Right lobe of liver (tissue), 4 donors: ENCODE measurements around the gene HDAC4.

Experiments
- POLR2A ChIP-seq: fragments of 450-650 bp; IDR thresholded peaks from one replicate; pipeline ENCODE4 v1.6.1; 2017; ENCODE audit warnings: antibody characterized with exemption, mild to moderate bottlenecking
- TF ChIP-seq, protein P1 (sequence below), 4 donors: fragments of 200-600 bp in 3 of 4; fragments of 450-650 bp in 1 of 4; IDR thresholded peaks; one replicate each; pipeline versions ENCODE4 v1.5.1 to v1.8.0; 2016 to 2022; ENCODE audit warnings: antibody characterized with exemption in 4 of 4, mild to moderate bottlenecking in 2 of 4
- donor health status: DM: no; HTN: no; CAD: no.
- donor health status: DM: no; HTN: no; CAD: no.
- donor health status: DM: no; HTN: yes; CAD: no.

DNA sequence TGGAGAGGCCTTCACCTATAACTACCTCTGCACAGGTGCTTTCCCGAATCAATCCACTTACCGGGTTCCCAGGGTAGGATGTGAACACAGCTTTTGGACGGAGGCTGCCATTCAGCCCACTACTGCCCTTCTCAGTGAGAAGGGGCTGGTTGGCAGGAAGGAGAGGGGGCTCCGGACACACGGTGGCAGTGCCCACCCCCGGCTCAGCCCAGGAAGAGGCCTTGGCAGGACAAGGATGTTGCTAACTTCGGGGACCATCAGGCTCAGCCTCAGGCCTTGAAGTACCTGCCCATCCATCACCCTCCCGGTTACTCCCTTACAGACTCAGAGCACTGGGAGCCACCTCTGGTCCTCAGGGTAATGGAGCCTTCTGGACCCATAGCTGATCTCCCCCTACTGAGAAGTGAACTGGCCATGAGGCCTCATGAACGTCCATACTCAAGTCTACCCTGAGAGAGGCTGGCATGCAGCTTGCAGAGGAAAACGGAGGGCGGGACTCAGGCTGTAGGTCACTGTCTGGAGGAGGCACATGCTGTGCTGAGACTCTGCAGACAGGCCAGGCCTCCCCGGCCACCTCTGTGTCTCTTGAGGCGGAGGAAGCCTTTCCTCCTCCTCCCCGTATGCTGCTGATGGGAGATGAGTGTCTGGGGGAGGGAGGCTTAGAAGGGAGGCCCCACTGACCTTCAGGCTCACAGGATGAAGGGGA is 361.9 kb downstream of the HDAC4 start:
- TF ChIP-seq, protein P1, sequence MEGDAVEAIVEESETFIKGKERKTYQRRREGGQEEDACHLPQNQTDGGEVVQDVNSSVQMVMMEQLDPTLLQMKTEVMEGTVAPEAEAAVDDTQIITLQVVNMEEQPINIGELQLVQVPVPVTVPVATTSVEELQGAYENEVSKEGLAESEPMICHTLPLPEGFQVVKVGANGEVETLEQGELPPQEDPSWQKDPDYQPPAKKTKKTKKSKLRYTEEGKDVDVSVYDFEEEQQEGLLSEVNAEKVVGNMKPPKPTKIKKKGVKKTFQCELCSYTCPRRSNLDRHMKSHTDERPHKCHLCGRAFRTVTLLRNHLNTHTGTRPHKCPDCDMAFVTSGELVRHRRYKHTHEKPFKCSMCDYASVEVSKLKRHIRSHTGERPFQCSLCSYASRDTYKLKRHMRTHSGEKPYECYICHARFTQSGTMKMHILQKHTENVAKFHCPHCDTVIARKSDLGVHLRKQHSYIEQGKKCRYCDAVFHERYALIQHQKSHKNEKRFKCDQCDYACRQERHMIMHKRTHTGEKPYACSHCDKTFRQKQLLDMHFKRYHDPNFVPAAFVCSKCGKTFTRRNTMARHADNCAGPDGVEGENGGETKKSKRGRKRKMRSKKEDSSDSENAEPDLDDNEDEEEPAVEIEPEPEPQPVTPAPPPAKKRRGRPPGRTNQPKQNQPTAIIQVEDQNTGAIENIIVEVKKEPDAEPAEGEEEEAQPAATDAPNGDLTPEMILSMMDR (IDR thresholded peaks at IDR 0.05), result no peak
- no peak for TF ChIP-seq POLR2A
